SHP77 treated with DMSO at 0.1 percent for 48 hours (cell line): ENCODE results near the gene TMEM220.
"Not testable (repeated sequence)": the region's sequence is repeated elsewhere in the genome, so short reads cannot be mapped to it uniquely, and the experiment has no call there.

Experiments used
- DNase-seq: peaks from one replicate; lab custom pipeline; 2025; lab: John Stamatoyannopoulos, UW

TMEM220 gene

DNA sequence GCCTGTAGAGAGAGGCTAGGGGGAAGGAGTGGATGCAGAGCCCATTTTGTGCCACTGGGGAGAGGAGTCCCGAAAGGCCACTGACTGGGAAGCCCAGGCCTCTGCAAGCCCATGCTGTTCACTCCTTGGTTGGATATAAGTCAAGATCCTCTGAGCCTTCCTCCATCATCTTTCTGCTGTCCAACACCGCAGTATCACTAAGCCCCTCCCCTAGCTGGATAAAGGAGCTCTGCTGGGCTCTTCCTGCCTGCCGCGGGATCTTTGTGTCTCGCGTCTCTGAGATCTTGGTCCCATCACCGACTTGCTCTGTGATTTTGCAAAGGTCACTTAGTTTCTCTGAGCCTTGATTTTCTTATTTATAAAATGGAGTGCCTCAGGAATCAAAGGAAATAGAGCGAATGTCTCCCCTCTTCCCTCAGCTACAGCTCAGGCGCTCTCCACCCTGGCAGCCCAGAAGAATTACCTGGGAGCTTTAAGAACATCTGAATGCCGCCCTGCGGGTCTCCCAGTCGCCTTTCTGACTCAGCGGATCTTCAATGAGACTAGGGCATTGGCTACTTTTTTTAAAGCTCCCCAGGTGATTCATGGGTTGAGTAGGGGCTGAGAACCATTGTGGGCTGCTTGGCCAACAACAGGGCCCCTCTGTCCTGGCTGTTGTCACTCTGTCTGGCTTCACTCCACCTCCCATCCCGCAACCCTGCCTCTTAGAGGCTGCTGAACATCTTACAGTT lies 25.2 kb upstream of the TMEM220 start:
- DNase-seq, result no peak

DNA sequence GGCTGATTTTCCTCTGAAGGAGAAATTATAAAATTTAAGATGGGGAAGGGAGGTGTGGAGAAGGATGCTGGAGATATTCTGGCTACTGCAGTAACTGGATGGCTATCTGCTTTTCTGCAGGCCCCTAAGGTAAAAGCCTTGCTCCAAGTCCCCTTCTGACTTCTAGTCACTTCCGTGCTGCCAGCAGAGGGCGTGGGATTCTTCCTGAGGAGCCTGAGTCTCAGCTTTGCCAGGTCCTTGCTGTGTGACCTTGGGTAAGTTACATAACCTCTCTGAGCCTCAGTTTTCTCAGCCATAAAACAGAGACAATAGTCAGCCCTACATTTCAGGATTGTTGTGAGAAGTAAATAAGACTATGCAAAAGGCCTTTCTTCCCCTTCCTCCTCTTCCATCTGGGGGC lies 24.3 kb upstream of the TMEM220 start:
- DNase-seq, result no peak

DNA sequence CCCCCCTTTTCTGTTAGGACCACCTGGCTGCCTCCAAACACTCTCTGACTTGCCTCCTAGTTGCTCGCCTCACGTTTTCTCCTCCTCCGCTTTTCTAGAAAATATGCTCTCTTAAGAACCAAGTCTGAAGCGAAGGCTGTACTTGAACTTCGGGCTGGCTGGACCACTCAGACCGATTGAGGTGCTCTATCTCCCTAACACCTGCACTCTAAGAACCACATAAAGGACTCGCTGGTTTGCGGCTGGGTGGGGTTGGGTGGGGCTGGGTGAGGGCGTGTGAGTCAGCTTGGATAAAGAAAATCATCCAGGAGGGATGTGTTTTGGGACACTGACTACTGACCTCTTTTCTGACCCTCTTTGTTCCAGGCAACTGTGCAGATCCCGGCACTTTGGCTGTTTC lies 22.9 kb upstream of the TMEM220 start:
- no peak for DNase-seq

DNA sequence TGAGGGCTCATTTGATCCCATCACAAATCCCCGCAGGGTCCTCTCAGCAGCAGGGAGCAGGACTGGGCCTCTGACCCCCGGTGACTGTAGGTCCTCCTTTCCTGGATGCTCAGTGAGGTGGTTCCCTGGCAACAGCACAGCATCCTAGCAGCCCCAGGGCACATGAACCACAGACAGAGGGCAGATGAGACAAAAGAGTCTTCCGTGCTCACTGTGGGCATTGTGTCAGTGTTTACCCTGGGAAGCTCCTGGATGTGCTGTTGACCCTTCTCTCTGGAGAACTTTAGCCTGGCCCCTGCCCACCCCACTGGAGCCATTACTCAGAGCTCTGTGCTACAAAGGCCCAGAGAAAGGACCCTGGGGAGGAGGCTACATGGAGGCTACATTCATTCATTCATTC lies 21.7 kb upstream of the TMEM220 start:
- no peak for DNase-seq

DNA sequence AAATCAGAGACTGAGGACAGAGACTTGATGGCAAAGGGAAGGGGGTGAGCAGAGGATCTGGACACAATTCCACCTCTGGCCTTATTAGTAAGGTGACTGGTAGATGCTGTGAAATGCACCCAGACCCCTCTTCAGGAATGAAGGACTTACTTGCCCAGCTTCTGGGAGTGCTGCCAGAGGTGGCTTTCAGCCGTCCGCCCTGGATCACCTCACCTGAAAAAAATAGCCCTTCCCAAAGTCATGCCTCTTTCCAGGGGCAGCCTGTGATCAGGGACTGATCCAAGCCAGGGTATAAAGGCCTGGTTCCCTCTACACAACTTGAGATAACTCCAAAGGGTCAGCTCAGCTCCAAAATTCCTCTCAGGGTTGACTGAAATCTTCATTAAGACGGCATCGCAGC lies 20.4 kb upstream of the TMEM220 start:
- no peak for DNase-seq

DNA sequence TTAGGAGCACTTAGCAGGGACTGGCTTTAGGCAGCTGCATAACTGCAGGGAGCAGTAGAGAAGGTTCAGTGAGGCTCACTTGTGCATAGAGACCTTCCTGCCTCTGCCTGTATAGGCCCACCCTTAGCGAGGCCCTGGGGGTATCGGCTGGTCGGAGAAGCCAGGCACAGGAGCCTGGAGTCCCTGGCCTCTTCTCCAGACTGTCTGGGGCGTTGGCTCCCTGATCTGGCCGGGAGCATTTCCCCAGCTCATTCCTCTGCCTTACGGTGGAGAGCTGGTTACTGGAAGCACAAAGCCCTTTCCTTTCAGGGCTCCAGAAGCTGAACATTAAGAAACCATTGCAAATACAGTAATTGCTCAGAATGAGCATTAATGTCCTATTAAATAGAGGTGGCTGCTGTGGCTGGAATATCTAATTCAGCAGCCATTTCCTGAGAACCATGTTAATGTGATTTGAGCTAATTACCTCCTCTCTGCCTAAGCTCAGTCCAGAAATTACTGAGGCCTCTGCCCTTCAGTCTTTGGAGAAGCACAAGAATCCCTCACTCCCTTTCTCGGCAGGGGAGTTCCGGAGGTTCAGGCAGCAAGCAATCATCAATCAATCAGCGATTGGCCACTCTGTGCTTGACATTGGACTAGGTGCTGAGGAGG lies 18.8 kb upstream of the TMEM220 start:
- no peak for DNase-seq

DNA sequence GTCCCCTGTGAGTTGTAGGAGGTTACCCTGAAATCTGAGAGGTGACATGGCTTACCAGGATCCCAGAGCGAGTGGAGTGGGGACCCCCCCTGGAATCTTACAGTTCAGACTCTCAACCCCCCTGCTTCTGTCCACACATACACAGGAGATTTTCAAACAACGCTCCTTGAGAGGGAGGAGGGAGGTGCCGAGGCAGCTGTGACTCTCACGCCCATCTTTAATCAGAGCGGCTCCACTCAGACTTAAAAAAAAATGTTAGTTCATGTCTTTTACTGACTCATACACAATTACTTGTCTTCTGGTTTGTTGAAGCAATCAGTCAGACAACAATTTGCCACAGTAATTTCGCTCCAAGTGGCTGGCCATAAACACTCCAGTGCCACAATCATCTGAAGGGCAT lies 15.4 kb upstream of the TMEM220 start:
- no peak for DNase-seq

DNA sequence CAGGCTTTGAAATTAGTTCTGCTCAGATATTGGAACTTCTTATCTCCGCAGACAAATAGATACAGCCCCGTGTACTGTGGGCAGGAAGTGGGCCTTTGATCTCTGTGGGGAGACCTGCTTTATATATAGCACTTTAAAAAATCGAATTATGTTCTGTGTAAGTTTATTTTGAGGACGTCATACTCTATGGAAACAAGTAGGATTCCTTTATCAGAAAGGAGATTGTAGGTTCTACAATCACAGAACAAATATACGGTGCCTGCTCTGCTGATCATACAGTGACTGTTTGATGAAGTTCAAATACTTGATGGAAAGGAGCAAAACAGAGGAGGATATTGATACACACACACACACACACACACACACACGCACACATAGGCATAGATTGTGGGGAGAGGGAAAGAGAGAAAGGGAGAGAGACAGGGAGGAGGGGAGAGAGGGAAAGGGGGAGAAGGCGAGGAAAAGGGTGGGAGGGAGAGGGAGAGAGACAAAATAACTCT lies 14.7 kb upstream of the TMEM220 start:
- no peak for DNase-seq

DNA sequence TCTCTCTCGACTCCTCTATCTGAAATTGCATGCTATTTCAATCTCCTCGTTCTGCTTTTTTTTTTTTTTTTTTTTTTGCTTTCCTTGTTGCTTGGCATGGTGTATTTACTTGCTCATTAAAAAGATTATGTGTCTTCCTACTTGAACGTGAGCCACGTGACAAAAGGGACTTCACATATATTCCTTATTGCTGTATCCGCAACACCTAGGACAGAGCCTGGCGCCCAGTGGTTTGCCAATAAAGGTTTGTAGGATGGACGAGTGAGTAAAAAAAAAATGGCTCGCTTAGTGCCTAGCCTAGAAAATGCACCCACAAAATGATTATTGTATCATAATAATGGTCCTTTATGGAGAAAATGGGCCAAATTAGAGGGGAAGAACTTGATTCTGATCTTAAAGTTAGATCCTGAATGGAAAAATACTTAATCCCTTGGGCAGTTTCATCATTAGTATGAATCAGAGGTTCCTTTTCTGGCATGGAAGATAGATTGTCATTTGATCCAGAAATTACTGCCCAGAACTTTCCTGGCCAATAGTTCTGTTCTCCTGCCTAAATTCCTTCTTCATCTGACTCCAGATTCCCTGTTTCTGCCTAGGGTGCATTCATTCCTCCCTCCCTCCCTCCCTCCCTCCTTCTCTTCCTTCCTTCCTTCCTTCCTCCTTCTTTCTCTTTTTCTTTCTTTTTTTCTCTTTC lies 13.6 kb upstream of the TMEM220 start:
- no peak for DNase-seq

DNA sequence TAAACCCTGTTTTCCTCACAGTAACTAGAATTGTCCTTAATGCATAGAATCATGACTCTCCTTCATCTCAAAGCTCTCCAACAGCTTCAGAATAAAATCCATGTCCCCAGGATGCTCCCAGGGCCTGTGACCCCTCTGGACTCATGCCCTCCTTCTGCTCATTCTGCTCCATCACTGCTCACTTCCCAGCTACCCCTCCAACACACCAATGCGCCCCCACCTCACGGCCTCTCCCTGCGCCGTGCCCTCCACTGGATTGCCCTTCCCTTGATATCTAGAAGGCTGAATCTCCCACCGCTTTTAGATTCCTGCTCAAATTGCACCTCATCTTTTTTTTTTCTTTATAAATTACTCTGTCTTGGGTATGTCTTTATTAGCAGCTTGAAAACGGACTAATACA lies 12.6 kb upstream of the TMEM220 start:
- DNase-seq, result no peak

DNA sequence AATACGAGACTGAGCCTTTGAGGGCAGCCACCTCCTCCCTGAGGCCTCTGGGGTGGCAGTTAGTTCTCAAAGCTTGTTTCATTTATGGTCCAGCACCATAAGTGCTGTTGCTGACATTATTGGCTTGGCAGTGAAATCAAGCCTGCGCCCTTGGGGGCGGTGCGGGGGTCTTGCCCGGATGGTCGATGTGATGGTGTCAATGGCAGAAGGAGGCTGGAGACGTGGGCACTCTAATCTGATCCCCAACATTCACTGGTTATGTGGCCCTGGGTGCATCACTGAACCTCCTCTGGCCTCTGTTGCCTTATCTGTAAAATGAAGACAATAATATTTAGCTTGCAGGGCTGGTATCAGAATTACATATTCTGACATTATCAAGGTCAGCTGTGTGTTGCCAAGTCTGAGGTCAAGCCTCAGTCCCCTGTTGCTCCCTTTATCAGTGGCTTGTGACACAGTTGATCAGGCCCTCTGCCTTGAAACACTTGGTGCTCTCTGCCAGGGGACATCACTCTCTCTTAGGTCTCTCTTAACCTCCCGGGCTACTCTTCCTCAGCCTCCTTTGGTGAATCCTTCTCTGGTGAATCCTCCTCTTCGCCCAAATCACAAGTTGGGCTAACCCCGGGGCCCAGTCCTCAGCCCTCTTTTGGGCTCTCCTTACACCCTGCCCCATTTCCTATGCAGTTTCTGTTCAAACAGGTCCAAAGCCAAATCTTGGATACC lies 11.8 kb upstream of the TMEM220 start:
- no peak for DNase-seq

DNA sequence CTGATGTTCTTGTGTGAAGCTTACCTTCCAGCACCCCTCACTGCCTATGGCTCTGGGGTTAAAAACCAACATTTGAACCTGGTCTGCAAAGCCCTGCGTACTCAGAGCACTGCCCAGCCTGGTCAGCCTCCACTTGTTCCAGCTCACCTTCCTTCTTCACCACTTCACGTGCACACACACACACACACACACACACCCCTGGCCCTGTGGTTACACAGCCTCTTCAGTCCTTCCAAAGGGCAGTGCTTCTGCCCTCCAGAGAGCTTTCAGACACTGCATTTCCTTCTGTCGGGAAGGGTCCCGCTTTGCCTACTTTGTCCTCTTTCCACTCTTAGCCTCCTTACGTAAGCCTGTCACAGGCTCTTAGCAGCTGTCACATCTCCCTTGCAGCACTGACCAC lies 9.6 kb upstream of the TMEM220 start:
- DNase-seq, result no peak

DNA sequence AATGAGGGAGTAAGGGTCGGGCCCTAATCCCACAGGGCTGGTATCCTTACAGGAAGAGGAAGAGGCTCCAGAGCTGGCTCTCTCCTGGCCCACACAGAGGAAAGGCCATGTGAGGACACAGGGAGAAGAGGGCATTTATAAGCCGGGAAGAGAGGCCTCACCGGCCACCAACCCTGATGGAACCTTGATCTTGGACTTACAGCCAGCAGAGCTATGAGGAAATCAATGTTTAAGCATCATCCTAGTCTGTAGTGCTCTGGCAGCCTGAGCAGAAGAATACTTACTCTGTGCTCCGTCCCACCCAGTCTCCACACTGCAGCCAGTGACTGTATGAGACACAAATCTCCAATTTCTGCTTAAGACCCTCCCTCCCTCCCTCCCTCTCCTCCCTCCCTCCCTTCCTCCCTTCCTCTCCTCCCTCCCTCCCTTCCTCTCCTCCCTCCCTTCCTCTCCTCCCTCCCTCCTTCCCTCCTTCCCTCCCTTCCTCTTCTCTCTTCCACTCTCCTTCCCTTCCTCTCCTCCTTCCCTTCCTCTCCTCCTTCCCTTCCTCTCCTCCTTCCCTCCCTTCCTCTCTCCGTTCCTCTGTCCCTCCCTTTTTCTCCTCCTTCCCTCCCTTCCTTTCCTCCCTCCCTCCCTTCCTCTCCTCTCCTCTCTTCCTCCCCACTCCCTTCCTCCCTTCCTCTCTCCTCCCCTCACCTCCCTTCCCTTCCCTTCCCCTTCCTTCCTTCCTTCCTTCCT lies 8.9 kb upstream of the TMEM220 start:
- DNase-seq, result no peak

DNA sequence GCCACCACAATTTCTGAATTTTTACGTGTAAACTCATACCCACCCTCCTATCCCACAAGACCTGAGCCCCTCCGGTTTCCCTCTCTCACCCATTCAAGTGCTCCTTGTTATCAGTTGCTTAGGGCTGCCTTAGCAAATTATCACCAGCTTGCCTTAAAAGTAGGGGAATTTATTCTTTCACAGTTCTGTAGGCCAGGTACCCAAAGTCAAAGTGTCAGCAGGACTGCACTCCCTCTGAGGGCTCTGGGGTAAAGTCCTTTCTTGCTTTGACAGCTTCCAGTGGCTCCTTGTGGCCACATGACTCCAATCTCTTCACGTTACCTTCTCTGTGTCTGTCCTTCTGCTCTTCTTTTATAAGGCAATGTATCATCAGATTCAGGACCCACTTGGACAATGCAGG lies 7.9 kb upstream of the TMEM220 start:
- DNase-seq, result no peak

DNA sequence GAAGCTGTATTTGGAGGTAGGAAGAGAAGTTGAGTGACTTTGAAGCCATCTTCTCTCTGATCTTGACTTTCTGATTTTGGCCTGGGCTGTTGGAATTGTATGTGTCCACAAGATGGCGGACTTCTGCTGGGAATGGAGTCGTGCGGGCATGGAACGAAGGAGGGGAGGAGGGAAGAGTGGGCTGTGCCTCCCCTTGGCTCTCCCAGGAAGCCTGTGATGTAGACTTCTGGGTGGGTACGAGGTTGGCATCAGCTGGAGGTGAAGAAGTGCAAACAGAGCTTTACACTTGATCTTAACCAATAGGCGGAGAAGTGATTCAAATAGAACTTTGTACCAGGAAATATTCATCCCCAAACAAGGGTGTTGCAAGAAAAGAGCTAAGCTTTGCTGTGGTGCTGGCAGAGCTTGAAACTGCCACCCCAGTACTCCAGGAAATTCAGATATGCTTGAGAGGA lies 7.4 kb upstream of the TMEM220 start:
- no peak for DNase-seq

DNA sequence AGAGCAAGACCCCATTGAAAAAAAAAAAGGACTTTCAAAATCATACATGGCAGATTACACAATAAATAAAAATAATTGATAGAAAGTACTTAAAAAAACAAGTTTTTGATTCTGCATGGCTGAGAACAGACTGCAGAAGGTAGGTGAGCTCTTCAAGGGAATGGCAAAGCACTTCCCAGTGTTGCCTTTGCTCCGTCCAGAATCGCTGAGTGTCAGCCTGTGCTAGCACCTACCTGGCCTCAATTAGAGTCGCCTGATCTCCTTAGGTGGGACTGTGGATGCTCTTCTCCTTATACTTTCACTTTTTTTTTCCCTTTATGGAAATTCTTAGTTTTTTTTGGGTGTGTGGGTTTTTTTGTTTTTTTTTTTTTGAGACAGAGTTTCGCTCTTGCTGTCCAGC lies 6.0 kb upstream of the TMEM220 start:
- no peak for DNase-seq

DNA sequence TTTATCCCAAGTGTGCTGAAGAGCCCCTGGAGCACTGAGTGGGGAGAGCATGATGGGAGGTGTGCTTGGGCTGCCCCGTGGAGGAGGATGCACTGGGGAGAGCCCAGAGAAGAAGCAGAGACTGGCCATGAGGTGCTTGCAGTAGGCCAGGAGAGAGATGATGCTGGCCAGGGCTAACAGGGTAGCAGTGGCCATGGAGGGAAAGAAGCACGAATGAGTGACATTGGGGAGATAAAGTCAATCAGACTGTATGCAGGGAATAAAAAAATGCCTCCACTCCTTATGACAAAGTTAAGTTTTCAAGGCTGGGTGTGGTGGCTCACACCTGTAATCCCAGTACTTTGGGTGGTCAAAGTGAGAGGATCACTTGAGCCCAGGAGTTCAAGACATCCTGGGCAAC lies 5.4 kb upstream of the TMEM220 start:
- no peak for DNase-seq

DNA sequence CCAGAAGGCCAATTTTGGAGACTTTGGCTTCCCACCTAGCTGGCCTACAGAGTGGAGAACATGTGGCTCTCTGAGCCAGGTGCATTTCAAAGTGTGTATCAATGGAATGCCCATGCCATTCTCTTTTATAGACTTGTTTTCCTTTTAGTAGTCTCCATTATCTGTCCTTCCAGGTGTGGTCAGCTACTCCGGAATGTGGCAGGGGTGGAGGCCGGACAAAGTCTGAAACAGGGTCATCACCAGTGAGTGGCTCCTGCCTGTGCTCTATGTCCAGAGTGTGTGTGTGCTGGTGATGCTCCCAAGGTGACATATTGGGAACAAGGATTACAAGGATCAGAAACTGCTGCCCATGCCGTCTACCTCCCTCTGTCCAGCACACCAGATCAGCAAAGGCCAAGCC lies 3.8 kb upstream of the TMEM220 start:
- no peak for DNase-seq

DNA sequence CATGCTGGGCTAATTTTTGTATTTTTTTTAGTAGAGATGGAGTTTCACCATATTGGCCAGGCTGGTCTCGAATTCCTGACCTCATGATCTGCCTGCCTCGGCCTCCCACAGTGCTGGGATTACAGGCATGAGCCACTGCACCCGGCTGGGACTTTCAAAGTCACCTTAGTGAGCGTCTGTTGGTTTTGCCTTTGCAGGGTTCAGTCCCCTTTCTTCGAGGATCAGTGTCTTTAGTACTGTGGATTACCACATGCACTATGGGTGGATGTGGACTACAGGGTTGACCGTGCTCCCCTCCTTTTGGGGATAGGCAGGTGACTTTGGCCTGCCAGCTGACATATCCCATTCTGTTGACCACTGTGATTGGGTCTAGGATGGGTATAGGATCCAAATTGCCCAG lies 2.3 kb upstream of the TMEM220 start:
- DNase-seq, result not testable (repeated sequence)

DNA sequence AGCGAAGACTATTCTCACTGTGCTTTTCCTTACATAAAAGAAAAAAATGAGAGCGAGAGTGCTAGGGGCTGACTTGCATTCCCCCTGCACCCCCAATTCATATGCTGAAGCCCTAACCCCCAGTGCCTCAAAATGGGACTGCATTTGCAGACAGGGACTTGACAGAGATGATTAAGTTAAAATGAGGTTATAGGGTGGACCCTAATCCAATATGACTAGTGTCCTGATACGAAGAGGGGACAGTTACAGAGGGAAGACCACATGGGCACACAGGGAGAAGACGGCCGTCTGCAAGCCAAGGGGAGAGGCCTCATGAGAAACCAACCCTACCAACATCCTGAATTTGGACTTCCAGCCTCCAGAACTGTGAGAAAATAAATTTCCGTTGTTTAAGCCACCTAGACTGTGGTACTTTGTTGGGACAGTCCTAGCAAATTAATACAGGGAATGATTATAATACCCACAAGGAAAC lies 1.6 kb upstream of the TMEM220 start:
- no peak for DNase-seq

DNA sequence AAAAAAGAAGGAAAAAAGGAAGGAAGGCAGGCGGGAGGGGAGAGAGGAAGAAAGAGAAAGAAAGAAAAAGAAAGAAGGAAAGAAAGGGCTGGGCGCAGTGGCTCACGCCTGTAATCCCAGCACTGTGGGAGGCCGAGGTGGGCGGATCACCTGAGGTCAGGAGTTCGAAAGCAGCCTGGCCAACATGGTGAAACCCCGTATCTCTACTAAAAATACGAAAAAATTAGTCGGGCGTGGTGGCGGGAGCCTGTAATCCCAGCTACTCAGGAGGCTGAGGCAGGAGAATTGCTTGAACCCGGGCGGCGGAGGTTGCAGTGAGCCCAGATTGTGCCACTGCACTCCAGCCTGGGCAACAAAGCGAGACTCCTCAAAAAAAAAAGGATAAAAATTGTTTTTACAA lies 424 bp upstream of the TMEM220 start:
- DNase-seq, result not testable (repeated sequence)
